Right atrium auricular region (tissue), 2 donors: ENCODE data around the gene E2F2. TPM values are rescaled to one million over a fixed set of nuclear protein-coding genes. Genes with fewer than 3 reads are reported as not detected.

Experiments used
- DNase-seq: peaks from one replicate; pipeline ENCODE4 v3.0.0-alpha.2; 2019; ENCODE audit warnings: low spot score
- H3K27ac ChIP-seq, 2 donors: fragments of 200-600 bp; sonication (generic); 1 replicate in 1 of 2; 2 replicates in 1 of 2; pipeline ENCODE4 v1.5.1; 2016 to 2019
- H3K27me3 ChIP-seq, 2 donors: fragments of 200-600 bp; sonication (generic); one replicate each; pipeline versions ENCODE4 v1.5.1 to v1.6.0; 2017 to 2019
- H3K36me3 ChIP-seq: fragments of 200-600 bp; sonication (generic); one replicate; pipeline ENCODE4 v1.5.1; 2016
- H3K4me1 ChIP-seq, 2 donors: fragments of 200-600 bp; sonication (generic); one replicate each; pipeline versions ENCODE4 v1.5.1 to v1.6.0; 2017 to 2019
- H3K4me3 ChIP-seq, 2 donors: fragments of 200-600 bp; sonication (generic); 1 replicate in 1 of 2; 2 replicates in 1 of 2; pipeline ENCODE4 v1.5.1; 2017 to 2019; ENCODE audit warnings: mild to moderate bottlenecking in 1 of 2, moderate library complexity in 1 of 2
- H3K9me3 ChIP-seq, 2 donors: fragments of 200-600 bp; sonication (generic); one replicate each; pipeline ENCODE4 v1.5.1; 2019
- total RNA-seq, 2 donors: library from RNA; depleted of rRNA; stranded (reverse); fragments of >200 nt; gene quantifications; one replicate each; pipeline ENCODE4 v1.1.0, GENCODE V29; 2016
- TF ChIP-seq, protein P1 (sequence below), 2 donors: fragments of 200-600 bp; sonication (generic); IDR thresholded peaks; one replicate each; pipeline ENCODE4 v1.5.1; 2019; ENCODE audit warnings: antibody characterized with exemption in 2 of 2

Gene E2F2
- total RNA-seq, 2 donors from 2014 or later = 0.20 to 0.33 TPM

DNA sequence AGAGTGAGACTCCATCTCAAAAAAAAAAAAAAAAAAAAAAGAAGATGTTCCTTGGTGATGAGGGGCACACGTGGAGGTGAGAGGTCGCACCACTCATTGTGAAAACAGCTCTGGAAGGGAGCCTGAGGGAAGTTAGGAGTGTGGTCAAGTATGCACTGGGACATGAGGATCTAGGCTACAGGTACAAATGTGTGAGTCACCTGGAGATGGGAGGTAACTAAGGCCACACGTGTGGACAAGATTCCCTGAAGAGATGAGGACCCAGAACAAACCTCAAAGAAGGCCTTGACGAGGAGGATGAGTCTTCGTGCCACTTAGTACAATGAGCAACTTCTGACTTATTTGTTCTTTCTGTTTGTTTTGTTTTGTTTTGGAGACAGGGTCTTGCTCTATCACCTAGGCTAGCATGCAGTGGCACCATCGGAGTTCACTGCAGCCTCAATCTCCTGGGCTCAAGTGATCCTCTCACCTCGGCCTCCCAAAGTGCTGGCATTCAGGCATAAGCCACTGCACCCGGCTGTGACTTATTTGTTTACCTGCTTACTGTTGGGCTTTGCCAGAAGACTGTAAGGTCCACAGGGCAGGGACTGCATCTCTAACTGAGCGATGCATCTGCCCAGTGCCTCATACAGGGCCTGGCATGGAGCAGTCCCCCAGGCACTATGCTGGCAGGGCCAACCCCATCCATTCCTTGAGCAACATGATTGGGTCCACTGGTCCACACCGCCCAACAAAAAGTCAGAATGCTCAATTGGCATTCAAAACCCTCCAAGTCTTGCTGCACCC is 53.5 kb downstream of the E2F2 start:
- Histone ChIP-seq H3K9me3 (no peaks in the 10 kb centered on the region), H3K27ac (peak overlapping the region; percentile 76 to 80), H3K36me3 (no peaks in the 10 kb centered on the region), H3K27me3 (no peaks in the 10 kb centered on the region), H3K4me3 (no peak overlapping the region), H3K4me1 (peaks cover 0 to 47% of the 10 kb centered on the region in 2 donors)
- TF ChIP-seq, protein P1, sequence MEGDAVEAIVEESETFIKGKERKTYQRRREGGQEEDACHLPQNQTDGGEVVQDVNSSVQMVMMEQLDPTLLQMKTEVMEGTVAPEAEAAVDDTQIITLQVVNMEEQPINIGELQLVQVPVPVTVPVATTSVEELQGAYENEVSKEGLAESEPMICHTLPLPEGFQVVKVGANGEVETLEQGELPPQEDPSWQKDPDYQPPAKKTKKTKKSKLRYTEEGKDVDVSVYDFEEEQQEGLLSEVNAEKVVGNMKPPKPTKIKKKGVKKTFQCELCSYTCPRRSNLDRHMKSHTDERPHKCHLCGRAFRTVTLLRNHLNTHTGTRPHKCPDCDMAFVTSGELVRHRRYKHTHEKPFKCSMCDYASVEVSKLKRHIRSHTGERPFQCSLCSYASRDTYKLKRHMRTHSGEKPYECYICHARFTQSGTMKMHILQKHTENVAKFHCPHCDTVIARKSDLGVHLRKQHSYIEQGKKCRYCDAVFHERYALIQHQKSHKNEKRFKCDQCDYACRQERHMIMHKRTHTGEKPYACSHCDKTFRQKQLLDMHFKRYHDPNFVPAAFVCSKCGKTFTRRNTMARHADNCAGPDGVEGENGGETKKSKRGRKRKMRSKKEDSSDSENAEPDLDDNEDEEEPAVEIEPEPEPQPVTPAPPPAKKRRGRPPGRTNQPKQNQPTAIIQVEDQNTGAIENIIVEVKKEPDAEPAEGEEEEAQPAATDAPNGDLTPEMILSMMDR (IDR thresholded peaks at IDR 0.05) = no peak
- no peak for DNase-seq

DNA sequence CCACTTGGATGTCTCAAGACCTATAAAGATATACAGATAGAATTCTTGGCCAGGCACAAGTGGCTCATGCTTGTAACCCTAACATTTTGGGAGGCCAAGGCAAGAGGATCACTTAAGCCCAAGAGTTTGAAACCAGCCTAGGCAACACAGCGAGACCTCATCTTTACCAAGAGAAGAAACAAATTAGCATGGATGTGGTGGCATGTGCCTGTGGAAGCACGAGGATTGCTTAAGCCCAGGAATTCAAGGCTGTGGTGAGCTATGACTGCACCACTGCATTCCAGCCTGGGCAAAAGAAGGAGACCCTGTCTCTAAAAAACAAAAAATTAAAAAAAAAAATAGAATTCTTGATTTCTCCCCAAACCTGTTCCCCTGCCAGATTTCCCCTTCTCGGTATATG is 55.4 kb downstream of the E2F2 start:
- Histone ChIP-seq H3K27me3 (no peaks in the 10 kb centered on the region), H3K9me3 (no peaks in the 10 kb centered on the region), H3K4me1 (peaks cover 0 to 42% of the 10 kb centered on the region in 2 donors), H3K4me3 (no peak overlapping the region), H3K36me3 (no peaks in the 10 kb centered on the region), H3K27ac (peak overlapping the region; percentile 9 to 46)
- DNase-seq = no peak
- TF ChIP-seq, protein P1 (IDR thresholded peaks at IDR 0.05) = no peak

DNA sequence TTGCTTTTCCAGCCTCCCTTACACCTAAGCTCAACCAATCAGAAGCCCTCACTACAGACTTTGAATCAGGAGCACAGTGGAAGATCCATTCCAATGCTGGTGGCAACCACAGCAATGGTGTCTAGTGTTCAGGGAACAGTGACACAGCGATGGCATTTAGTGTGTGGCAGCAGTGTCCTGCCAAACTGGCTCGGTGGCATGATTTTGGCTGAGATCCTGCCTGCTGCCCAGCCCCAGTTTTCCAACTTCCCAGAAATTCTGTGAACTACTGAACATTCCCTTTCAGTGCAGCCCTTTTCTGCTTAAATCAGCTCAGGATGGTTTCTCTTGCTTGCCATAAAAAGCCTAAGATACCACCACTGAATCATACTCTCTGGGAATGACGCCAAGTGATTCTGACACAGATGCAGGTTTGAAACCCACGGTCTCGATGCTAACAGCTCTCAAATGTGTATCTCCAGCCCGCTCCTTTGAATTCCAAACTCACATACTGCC is 55.9 kb downstream of the E2F2 start:
- peak overlapping the region; percentile 20 to 46 for H3K27ac ChIP-seq
- no peak overlapping the region for H3K4me3 ChIP-seq
- H3K9me3 ChIP-seq = no peaks in the 10 kb centered on the region
- no peaks in the 10 kb centered on the region for H3K36me3 ChIP-seq
- no peak for DNase-seq
- peaks cover 0 to 42% of the 10 kb centered on the region in 2 donors for H3K4me1 ChIP-seq
- H3K27me3 ChIP-seq = no peaks in the 10 kb centered on the region
- TF ChIP-seq, protein P1 (IDR thresholded peaks at IDR 0.05) = no peak

DNA sequence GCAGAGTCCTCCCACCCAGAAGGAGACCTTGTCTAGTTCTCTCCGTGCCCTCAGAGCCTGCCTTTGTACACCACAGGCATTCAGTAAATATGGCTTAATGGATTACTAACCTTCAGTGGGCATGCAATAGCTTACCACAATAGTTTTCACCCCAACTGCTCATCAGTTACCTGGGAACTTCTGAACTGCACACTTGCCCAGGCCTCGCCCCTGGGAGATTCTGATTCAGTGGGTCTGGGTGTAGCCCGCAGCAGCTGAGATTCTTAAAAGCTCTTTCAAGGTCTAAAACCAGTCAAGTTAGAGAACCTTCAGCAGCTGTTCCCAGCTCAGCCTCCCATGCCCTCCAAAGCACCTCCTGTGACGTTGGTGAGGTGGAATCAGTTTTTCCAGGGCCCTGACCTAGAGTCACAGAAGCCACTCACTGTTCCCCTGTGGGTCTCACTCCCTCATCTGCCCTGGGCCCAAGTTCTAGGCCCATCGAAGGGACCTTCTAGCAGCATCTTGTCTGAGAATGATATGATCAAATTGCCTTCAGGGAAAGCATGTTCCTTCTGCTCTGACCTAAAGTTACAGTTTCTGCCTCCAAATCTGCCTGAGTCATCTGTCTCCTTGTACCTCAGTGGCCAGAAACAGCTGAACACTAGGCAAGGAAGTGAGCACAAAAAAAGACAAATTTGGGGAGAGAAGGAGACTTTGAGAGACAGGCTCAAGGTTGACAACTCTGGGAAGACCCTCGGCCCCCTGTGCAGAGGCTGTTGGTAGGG is 57.8 kb downstream of the E2F2 start:
- H3K27me3 ChIP-seq = no peaks in the 10 kb centered on the region
- H3K36me3 ChIP-seq = no peaks in the 10 kb centered on the region
- peaks cover 0 to 37% of the 10 kb centered on the region in 2 donors for H3K4me1 ChIP-seq
- no peaks in the 10 kb centered on the region for H3K9me3 ChIP-seq
- no peak for DNase-seq
- H3K27ac ChIP-seq = peak overlapping the region; percentile 28 to 52
- TF ChIP-seq, protein P1 (IDR thresholded peaks at IDR 0.05) = no peak
- no peak overlapping the region for H3K4me3 ChIP-seq

DNA sequence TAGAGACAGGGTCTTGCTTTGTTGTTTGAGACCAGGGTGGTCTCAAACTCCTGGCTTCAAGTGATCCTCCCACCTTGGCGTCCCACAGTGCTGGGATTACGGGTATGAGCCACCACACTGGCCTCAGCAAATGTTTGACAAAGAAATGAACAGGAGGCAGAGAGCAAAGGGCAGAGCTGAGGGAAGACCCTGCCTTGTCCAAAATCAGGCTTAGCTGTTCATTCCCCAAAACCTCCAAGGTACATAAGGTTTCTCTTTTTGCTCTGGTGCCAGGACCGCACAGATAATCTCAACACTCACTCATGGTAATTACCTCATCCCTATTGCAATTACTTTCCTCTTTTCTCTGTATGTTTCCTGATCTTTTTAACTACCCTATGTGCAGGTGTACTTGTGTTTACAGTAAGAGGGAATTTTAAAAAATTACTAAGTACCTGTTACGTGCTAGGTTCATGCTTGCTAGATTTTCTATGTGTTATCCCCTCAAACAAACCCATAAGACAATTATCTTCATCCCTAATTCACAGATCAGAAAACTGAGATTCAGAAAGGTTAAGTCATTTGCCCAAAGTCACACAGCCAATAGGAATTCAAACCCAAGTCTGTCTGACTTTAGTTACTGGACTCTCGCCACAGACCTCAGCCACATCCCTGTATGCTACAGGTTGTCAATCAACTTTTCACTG is 58.5 kb downstream of the E2F2 start:
- Histone ChIP-seq H3K9me3 (no peaks in the 10 kb centered on the region), H3K27ac (peak overlapping the region in 1 of 2 donors; percentile 52), H3K4me3 (no peak overlapping the region), H3K4me1 (peaks cover 0 to 37% of the 10 kb centered on the region in 2 donors), H3K36me3 (no peaks in the 10 kb centered on the region), H3K27me3 (no peaks in the 10 kb centered on the region)
- TF ChIP-seq, protein P1 (IDR thresholded peaks at IDR 0.05) = no peak
- DNase-seq = no peak
